LHCN-M2 (cell line): Measurements from ENCODE around the gene GRIK3. TPM values are rescaled to one million over a fixed set of nuclear protein-coding genes. Genes with fewer than 3 reads are reported as not detected.
"Not testable (repeated sequence)": the region's sequence is repeated elsewhere in the genome, so short reads cannot be mapped to it uniquely, and the experiment has no call there.

Source experiments
- DNase-seq: peaks from one replicate; pipeline ENCODE4 v3.0.0-alpha.2; 2012; ENCODE audit warnings: low read depth
- total RNA-seq: library from RNA; depleted of rRNA; stranded (reverse); fragments of >200 nt; gene quantifications from 2 replicates; pipeline ENCODE4 v1.2.3, GENCODE V29; 2014

GRIK3 gene
- total RNA-seq, 1 experiment from 2014 or later, result not detected

GRCh38 chr1:36941316-36941978 lies 92.9 kb downstream of the GRIK3 start:
- DNase-seq, result no peak

GRCh38 chr1:36938819-36939218 lies 95.5 kb downstream of the GRIK3 start:
- DNase-seq, result no peak

GRCh38 chr1:36937371-36937770 lies 96.9 kb downstream of the GRIK3 start:
- DNase-seq, result no peak

GRCh38 chr1:36934061-36934460 lies 100.3 kb downstream of the GRIK3 start:
- DNase-seq, result no peak

- no peak for DNase-seq
Measured at GRCh38 chr1:36927826-36928225, 106.5 kb downstream of the GRIK3 start.

DNA sequence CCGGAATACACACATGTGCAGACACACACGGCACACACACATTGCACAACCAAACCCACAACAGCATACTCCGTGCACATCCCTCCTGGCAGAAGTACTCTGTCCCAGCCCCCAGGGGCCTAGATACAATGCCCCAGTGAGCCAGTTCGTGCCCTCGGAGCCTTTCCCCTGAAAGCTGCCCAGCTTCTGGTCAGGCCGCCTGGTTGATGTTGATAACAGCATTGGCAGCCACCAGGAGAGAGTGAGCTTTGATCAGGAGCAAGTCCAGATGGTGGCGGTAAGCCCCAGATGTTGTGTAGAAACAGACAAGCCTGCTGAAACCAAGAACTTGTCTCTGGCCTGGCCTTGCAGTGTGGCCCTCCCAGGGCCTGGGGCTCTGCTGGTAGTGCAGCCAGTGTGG lies 109.1 kb downstream of the GRIK3 start:
- no peak for DNase-seq

DNA sequence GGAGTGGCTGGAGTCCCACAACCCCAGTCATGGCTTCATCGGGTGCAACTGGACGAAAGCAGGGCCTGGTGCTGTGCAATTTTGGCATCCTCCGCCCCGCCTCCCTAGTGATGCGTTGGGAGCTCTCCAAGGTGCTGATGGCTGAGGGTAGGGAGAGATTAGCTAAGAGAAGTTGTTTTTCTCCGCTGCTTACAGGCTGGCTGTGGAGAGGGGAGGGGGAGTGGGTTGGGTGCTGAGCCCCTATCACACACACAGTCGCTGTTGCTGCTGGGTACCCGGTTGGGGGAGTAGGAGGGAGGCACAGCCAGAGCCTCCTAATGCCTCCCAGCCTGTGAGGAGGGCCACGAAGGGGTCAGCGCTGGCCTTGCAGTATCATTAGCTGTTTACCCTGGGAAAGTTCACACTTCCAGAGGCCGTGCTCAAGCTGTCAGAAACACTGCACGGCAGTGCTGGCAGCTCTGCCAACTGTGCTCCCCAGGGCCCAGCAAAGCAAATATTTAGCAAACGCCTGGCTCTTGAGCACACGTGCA lies 110.0 kb downstream of the GRIK3 start:
- no peak for DNase-seq

- DNase-seq, result no peak
Measured at GRCh38 chr1:36922593-36923426, 111.5 kb downstream of the GRIK3 start.

DNA sequence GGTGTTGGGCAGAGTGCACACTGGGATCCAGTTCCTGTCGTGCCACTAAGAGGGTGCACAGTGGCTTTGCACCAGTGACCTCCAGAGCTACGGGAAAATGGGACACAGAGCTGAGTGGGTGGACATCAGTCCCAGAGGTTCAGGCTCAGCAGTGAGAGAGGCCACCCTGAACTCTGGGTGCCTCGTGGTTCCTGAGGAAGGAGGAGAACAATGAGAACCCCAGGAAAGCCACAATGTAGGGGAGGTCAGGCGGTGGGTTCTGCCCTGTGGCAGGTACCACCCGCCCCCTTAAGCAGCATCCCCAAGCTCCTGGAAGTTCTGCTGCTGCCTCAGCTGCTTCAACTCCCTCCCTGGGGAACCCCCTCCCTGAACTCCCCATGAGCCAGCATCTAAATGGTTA lies 112.2 kb downstream of the GRIK3 start:
- DNase-seq, result no peak

DNA sequence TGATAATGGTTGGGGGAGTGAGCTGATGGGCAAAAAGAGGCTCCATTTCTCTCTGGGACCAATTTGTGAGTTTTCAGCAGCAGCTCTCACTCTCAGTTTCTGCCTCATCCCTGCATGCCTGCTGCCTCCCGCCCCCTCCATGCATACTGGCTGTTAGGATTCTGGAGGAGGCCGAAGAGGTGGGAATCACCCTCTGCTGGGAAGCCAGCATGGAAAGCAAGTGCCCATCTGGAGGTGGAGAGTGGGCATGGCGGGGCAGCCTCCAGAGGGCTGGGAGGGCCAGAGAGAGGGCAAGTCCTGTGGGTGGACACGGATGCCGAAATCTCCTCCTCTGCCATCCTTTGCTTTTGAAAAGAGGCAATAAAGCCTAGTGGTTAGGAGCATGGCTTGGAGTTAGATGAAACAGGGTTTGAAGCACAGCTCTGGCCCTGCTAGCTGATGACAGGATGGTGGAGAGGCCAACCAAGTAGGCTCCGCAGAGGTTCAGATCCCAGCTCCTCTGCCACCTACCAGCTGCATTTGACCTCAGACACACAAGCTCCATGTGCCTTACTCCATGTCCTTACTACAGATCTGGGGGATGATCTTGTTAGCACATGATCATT lies 113.4 kb downstream of the GRIK3 start:
- no peak for DNase-seq

DNA sequence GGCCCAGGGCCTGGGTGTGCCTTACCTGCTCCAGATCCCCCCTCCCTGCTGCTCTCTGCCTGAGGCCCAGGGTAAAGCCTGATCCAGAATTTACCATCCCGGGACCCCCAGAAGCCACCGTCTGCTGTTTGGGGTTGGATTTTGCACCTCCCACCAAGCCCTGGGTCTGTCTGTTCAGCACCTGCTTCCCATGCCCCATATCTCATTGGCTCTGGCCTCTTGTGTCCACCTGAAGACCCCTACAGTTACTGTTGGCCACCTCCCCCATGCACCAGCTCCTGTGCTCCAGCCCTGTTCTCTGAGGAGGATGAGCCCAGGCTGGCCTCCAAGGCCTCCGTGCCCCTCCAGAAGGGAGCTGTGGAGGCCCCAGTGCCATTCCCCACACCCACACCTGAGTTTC lies 113.9 kb downstream of the GRIK3 start:
- no peak for DNase-seq

GRCh38 chr1:36919491-36920145 lies 114.7 kb downstream of the GRIK3 start:
- DNase-seq, result no peak

DNA sequence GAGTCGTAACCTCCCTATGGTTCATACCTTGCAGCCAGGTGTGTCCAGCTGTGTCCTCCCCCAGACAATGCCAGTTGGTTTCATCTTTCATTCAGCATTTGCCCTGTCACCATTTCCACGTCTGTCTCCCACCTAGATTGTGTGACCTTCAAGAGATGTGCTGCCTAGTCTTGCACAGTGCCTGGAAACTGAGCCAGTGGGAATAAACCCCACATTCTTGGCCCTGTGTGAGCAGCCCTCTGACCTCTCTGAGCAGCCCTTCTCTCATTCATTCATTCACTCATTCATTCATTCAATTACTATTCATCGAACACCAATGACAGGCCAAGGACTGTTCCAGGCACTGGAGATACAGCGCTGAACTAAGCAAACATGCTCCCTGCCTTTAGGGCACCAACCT lies 115.7 kb downstream of the GRIK3 start:
- no peak for DNase-seq

DNA sequence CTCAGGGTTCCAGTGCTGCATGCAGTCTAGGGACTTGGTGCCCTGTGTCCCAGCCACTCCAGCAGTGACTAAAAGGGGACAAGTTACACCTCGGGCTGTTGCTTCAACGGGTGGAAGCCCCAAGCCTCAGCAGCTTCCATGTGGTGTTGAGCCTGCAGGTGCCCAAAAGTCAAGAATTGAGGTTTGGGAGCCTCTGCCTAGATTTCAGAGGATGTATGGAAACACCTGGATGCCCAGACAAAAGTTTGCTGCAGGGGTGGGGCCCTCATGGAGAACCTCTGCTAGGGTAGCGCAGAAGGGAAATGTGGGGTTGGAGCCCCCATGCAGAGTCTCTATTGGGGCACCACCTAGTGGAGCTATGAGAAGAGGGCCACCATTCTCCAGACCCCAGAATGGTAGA lies 117.8 kb downstream of the GRIK3 start:
- not testable (repeated sequence) for DNase-seq

GRCh38 chr1:36913484-36914060 lies 120.7 kb downstream of the GRIK3 start:
- no peak for DNase-seq

DNA sequence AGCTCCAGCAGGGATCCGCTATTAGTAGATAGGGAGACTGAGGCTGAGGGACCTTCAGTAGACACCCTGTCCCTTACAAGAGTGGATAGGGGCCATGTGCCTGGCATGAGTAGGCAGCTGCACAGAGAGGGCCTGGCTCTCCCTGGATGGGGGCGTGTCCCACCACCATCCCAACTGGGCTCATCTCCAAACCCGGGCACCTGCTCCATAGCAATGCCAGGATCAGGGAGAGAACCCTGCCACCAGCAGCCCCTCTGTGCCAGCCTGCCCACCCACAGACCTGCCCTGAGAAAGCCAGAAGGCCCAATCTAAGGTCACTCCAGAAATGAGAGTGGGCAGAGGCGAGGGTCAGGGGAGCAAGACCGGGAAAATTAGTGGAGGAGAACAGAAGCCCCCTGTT lies 121.3 kb downstream of the GRIK3 start:
- DNase-seq, result no peak

- no peak for DNase-seq
Measured at GRCh38 chr1:36912365-36912865, 121.9 kb downstream of the GRIK3 start.

DNA sequence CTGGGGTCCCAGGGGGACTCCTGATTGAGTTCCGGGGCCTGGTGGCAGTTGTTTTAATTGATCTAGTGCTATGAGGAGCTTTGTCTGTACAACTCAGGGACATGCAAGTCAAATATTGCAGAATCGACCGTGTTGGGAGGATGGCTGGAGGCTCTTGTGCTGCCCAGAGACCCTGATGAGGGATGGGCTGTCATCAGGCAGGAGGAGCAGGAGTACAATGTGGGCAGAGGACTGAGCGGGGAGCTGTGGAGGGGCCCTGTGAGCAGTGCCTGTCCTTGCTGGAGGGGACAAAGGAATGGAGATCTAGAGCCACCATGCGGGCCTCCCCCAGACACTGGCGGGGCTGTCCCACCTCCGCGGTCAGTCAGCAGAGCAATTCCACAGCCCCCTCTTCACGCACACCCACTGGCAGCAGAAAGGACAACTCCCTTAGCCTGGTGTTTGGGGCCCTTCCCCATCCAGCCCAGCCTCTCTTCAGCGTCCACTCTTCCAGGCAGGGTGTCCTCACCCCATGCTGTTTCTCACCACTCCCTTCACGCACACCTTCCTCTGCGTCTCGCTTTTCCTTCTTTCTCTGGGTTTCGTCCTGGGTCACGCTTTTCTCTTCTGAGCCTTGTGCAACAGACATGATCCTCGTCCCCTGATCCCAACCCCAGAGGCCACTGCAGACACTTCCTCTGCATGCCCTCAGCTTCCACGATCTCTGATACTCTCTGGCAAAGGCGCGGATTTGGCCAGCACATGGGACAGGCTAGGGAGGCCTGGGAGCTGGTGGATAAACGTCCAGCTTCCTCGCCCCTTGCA lies 122.6 kb downstream of the GRIK3 start:
- DNase-seq, result no peak

- DNase-seq, result no peak
Measured at GRCh38 chr1:36910886-36911540, 123.3 kb downstream of the GRIK3 start.
